Lower leg skin (tissue), 4 donors: ENCODE measurements around the gene AKAP6. TPM values are rescaled to one million over a fixed set of nuclear protein-coding genes. Genes with fewer than 3 reads are reported as not detected.

Experiments used
- DNase-seq, 2 donors: peaks; one replicate each; pipeline ENCODE4 v3.0.0-alpha.2; 2019; ENCODE audit warnings: low spot score in 2 of 2
- H3K4me3 ChIP-seq: fragments of 200-600 bp; sonication (generic); 2 replicates; pipeline ENCODE4 v1.5.1; 2017; ENCODE audit warnings: mild to moderate bottlenecking, low read depth; ENCODE audit not compliant: poor library complexity, severe bottlenecking
- POLR2A ChIP-seq, 2 donors: fragments of 450-650 bp; IDR thresholded peaks; one replicate each; pipeline ENCODE4 v1.6.1; 2016 to 2017; ENCODE audit warnings: antibody characterized with exemption in 2 of 2, mild to moderate bottlenecking in 1 of 2, moderate library complexity in 1 of 2
- WGBS, 2 donors: methylation state at CpG; one replicate each; pipeline ENCODE4 v1.1.5; 2018; 5-methylcytosine and 5-hydroxymethylcytosine counted together
- intact Hi-C: fragments of 100-400 bp; cut with DNase I; formaldehyde crosslinking; loops from one replicate; pipeline ENCODE4 v1.15.0; 2023; ENCODE audit warnings: low total_unique reads
- total RNA-seq, 4 donors: library from RNA; depleted of rRNA; stranded (reverse); fragments of >200 nt; gene quantifications; one replicate each; pipeline ENCODE4 v1.1.0, GENCODE V29; 2016
- TF ChIP-seq, protein P1 (sequence below), 3 donors: fragments of 450-650 bp; IDR thresholded peaks; one replicate each; pipeline ENCODE4 v1.5.1; 2016; ENCODE audit warnings: antibody characterized with exemption in 3 of 3, mild to moderate bottlenecking in 3 of 3, moderate library complexity in 2 of 3

AKAP6 gene
- total RNA-seq, 4 donors from 2014 or later, result 2.3 to 13.3 (median 3.6) TPM

GRCh38 chr14:32507029-32507984 lies 178.2 kb downstream of the AKAP6 start:
- no peak for TF ChIP-seq POLR2A (IDR thresholded peaks at IDR 0.05)
- TF ChIP-seq, protein P1, sequence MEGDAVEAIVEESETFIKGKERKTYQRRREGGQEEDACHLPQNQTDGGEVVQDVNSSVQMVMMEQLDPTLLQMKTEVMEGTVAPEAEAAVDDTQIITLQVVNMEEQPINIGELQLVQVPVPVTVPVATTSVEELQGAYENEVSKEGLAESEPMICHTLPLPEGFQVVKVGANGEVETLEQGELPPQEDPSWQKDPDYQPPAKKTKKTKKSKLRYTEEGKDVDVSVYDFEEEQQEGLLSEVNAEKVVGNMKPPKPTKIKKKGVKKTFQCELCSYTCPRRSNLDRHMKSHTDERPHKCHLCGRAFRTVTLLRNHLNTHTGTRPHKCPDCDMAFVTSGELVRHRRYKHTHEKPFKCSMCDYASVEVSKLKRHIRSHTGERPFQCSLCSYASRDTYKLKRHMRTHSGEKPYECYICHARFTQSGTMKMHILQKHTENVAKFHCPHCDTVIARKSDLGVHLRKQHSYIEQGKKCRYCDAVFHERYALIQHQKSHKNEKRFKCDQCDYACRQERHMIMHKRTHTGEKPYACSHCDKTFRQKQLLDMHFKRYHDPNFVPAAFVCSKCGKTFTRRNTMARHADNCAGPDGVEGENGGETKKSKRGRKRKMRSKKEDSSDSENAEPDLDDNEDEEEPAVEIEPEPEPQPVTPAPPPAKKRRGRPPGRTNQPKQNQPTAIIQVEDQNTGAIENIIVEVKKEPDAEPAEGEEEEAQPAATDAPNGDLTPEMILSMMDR (IDR thresholded peaks at IDR 0.05), result no peak
- intact Hi-C loops, result no loop called here
- 67 to 68% methylated on average over 4 of the region's 4 CpGs for WGBS, 2 donors
- no peak for DNase-seq
- H3K4me3 ChIP-seq, result no peak overlapping the region

DNA sequence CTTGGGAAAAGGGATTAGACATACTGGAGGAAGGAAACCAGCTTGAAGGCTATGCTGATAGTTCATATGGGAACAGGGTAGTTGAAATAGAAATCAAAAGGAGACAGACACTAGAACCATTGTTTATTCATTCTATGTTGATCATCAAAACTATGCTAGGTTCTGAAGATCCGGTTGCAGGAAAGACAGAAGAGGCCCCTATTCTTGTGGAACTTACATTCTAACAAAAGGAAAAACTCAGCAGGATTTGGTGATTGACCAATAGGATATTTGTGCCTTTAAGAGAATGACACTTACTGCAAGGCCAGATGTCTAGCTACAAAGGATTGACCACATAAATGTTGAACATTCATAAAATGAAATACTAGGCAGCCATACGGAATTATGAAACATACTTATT lies 179.2 kb downstream of the AKAP6 start:
- no peak for DNase-seq
- TF ChIP-seq POLR2A (IDR thresholded peaks at IDR 0.05), result no peak
- TF ChIP-seq, protein P1 (IDR thresholded peaks at IDR 0.05), result no peak
- intact Hi-C loops, result no loop called here
- WGBS, 2 donors, result 63% methylated on average over 2 of the region's 2 CpGs
- H3K4me3 ChIP-seq, result no peak overlapping the region

DNA sequence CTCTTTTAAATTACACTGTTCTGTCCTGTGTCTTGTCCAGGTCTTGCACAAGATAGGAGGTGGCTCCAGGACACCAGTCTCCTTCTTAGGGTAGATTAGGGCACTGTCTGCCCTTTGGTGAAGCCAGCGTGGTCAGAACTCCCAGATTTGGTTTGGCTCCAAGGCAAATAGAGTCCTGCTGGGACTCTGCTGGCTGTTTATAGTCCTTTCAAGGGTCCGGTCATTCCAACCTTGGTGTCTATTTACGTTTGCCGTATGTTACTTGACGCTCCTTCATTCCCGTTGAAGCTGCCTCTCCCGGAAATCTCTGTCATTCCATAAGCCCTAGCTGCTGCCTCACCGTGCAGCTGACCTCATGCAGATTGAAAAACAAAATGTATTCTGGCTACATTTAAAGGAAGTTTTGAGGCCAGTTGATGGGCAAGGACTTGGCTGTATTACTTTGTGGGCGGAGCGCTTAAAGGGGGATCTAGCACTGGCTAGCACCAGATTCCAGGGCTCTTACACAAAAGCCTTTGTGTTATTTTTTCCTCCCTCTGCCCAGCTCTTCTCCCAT lies 180.6 kb downstream of the AKAP6 start:
- TF ChIP-seq POLR2A (IDR thresholded peaks at IDR 0.05), result no peak
- TF ChIP-seq, protein P1 (IDR thresholded peaks at IDR 0.05), result no peak
- intact Hi-C loops, result no loop called here
- peak; percentile 56 to 90 for DNase-seq
- no peak overlapping the region for H3K4me3 ChIP-seq
- 65 to 68% methylated on average over 10 of the region's 10 CpGs for WGBS, 2 donors

DNA sequence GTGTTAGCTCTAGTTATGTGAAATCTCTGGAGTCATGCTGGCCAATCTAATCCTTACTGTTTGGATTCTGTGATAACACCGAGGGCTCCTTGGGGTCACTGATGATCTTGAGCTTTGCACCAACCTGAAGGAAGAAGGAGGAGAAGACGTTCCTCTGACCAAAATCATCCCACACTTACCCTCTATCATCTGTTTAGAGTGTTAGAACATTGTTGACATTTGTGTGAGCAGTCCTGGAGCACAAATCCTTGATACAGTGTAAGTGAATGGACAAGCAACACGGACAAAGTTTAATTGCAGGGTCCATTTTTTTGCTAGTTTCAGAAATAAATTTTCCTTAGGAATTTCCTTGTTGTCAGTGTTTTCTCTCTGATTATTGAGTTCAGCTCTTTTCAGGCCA lies 181.7 kb downstream of the AKAP6 start:
- TF ChIP-seq POLR2A (IDR thresholded peaks at IDR 0.05), result no peak
- TF ChIP-seq, protein P1 (IDR thresholded peaks at IDR 0.05), result no peak
- no peak for DNase-seq
- intact Hi-C loops, result no loop called here
- H3K4me3 ChIP-seq, result no peak overlapping the region
- WGBS, 2 donors, result 67 to 76% methylated on average over 3 of the region's 3 CpGs

DNA sequence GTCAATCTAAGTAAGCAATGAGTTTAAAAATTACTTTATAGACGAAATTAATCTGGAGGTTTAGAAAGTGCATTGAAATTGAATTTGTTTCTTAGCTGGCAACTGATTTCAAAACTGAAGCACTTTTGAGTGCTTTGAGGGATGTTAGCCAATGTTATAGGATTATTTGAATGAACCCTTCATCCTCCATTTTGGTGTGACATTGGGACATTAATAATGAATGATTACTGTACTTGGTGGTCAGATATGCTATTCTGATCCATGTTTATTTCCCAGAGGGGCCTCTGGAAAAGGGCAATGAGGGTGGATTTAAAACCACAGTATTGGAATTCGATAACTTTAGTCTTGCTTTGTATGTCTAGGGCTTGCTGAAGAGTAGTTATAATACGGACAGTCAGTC lies 183.2 kb downstream of the AKAP6 start:
- 78 to 82% methylated on average over 3 of the region's 3 CpGs for WGBS, 2 donors
- H3K4me3 ChIP-seq, result no peak overlapping the region
- intact Hi-C loops, result no loop called here
- no peak for TF ChIP-seq POLR2A (IDR thresholded peaks at IDR 0.05)
- TF ChIP-seq, protein P1 (IDR thresholded peaks at IDR 0.05), result no peak
- no peak for DNase-seq
